ENCODE results near the gene SLC4A5.

Gene SLC4A5, protein sequence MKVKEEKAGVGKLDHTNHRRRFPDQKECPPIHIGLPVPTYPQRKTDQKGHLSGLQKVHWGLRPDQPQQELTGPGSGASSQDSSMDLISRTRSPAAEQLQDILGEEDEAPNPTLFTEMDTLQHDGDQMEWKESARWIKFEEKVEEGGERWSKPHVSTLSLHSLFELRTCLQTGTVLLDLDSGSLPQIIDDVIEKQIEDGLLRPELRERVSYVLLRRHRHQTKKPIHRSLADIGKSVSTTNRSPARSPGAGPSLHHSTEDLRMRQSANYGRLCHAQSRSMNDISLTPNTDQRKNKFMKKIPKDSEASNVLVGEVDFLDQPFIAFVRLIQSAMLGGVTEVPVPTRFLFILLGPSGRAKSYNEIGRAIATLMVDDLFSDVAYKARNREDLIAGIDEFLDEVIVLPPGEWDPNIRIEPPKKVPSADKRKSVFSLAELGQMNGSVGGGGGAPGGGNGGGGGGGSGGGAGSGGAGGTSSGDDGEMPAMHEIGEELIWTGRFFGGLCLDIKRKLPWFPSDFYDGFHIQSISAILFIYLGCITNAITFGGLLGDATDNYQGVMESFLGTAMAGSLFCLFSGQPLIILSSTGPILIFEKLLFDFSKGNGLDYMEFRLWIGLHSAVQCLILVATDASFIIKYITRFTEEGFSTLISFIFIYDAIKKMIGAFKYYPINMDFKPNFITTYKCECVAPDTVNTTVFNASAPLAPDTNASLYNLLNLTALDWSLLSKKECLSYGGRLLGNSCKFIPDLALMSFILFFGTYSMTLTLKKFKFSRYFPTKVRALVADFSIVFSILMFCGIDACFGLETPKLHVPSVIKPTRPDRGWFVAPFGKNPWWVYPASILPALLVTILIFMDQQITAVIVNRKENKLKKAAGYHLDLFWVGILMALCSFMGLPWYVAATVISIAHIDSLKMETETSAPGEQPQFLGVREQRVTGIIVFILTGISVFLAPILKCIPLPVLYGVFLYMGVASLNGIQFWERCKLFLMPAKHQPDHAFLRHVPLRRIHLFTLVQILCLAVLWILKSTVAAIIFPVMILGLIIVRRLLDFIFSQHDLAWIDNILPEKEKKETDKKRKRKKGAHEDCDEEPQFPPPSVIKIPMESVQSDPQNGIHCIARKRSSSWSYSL

DNA sequence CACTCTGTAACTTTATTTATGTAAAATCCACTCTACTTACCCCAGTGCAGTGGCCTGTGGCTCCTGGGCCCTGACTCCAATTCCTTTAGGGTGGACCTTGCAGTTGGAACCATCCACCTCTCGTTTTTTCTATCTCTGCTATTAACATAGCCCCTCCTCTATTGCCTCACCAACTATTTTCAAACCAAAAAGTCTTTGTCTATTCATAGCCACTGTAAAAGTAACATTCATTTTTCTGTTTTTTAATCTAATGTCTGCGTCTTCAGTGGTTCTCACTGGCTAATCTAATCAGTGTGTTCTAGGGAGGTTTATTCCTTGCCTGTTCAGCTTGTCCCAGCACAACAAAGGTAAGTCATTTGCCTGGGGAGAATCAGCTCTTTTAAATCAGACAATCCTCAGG is at the start of gene SLC4A5:
Gene SLC4A5, minus strand, starts transcription at position 101 of the 400 bp plus-strand sequence. CDS start 28,393 bp downstream, outside the sequence.
- no peak for DNase-seq

DNA sequence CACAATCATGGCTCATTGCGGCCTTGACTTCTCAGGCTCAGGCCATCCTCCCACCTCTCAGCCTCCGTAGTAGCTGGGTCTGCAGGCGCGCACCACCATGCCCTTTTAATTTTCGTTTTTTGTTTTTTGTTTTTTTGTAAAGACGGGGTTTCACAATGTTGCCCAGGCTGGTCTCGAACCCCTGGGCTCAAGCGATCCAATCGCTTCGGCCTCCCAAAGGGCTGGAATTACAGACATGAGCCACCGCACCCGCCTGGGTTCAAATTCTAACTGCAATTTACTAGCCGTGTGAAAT is 49.2 kb upstream of the SLC4A5 start:
- DNase-seq, result no peak

DNA sequence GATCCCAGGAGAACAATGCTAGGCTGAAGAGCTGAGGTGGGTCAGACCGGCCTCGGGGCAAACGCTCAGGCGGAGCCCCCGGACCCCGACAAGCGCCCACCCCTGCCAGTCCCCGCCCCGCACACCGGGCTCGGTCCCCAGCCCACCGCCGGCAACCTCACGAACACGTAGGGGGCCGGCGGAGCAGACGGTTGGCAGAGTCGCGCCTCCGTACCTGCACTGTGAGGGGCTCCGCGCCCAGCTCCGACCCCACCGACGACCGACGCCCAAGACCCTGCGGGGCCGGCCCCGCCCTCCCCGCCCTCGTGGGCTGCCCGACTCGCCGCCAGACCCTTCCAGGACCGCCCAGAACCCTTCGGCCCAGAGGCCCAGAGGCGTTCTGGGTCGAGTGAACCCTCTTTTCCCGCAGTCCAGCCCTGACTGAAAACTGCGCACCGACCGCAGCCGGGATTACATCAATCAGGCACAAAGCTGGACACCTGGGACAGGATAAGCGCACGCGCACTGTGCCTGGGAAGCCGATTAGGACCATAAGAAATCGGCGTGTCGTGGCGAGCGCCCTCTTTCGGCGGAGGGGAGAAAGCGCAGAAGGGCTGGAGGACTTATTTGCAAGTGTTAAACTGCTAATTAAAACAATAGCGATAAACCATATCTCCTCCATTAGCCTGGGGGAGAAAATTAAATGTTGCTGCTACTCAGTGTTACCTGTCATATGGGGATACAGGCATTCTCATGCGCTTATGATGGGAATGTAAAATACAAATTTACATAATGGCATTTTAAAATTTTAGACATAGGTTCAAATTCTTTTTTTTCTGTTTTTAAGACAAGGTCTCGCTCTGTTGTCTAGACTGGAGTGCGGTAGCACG is 48.6 kb upstream of the SLC4A5 start:
- peak; percentile 46 for DNase-seq

DNA sequence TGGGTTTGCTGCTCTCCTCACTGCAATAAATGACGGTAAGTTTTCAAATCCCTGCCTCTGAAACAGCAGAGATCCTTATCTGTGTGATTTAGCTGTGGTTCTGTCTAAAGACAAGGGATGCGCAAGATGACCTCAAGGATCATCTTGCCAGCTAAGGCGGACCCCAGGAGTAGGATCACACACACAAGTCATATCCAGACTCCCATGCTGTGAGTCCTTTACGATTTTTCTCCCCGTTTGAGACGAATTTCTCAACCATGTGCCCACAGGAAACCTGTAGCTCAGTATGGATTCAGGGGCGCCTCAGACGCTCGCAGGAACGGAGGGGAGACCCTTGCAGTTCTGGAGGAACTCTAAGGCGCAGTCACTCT is 48.0 kb upstream of the SLC4A5 start:
- no peak for DNase-seq

DNA sequence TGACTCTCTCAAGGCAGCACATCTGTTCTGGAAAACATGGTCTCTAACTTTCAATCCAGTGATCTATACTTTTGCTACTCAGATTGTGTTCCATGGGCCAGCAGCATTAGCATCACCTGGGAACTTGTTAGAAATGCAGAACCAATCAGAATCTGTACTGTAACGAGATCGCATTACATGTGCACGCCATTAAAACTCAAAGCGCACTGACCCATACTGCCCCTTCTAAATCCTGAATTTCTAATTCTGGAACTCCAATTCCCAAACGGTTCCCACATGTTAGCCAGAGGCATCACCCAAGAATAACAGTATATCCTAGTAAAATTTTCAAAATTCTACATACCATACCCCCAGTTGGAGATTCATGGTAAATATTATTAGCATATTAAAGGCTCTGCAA is 47.4 kb upstream of the SLC4A5 start:
- no peak for DNase-seq

DNA sequence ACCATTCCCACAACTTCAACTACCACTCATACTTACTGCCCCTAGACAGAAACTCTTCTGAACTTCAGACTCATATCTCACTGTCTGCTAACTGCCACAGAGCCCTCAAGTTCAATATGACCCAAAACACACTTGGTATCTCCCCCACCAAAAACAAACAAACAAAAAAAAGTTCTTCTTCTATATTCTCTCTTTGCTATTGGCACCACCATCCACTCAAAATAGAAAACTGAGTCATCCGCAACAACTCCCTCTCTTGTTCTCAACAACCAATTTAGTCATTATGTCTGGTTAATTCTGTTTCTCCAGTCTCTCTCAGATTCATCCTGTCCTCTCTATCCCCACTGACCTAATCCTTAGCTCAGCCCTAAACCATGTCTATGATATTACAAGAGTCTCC is 44.1 kb upstream of the SLC4A5 start:
- no peak for DNase-seq

DNA sequence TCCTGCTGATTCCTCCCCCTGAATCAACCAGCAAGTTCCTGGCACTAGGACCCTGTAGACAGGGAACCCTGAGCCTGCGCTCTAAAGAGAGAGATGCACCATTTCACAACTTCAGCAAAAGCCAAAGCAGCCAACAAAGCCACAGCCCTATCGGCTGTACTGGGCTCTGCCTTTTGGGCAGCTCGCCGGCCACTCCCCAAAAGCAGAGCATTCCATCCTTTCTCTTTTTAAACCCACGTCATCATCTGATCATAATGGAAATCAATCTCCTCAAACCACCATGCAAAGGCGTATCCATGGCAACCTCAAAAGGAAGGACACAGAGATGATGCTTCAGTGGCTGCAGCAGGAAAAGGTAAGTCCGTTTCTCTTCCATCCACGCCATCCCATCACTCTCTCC is 42.2 kb upstream of the SLC4A5 start:
- DNase-seq, result no peak

DNA sequence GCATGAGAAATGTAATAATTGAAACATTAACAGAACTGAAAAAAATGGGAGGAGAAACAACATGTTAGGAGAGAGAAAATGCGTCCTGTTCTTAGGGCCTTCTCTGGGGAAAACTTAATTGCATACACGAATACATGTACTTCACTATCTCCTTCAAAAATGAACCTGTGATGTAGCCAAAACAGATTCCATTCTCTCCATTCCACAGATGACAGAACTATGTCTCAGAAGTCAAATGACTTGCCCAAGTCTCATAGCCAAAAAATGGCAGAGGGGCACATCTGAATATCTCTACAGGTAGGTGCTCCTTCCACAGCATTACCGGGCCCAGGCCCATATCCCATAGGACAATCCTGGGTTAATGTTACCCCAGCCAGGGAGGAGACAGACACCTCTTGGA is 40.8 kb upstream of the SLC4A5 start:
- DNase-seq, result no peak

DNA sequence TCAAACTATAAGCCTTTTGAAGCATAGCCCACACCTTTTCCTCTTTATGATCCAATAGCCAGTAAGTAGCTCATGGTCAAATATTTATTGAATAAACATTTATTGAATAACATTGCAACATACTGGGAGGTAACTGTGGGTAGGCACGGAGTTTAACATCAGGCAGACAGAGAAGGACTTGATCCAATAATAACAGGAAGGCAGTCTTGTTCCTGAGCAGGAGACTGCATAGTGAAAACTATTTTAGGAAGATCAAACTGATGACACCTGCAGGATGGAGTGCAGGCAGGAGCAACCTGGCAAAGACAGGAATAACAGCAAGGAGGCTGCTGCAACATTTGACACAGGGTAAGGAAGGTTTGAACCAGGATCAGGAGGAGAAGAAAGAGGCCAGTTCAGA is 40.0 kb upstream of the SLC4A5 start:
- no peak for DNase-seq

DNA sequence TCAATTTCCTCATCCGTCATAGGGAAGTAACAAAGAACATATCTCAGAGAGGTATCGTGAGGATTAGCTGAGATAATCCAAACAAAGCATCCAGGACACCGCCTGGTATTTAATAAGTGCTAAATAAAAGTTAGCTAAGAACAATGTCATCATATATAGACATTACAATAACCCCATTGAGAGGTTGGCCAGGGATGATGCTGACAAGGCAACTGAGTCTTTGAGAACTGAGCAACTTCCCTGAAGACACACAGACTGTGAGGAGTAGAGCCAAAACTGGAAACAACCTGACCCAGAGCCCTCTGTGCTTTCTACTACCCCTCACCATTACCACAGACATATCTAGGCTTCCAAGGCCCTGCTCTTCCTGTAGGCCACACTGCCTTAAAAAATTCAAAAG is 38.5 kb upstream of the SLC4A5 start:
- DNase-seq, result no peak

DNA sequence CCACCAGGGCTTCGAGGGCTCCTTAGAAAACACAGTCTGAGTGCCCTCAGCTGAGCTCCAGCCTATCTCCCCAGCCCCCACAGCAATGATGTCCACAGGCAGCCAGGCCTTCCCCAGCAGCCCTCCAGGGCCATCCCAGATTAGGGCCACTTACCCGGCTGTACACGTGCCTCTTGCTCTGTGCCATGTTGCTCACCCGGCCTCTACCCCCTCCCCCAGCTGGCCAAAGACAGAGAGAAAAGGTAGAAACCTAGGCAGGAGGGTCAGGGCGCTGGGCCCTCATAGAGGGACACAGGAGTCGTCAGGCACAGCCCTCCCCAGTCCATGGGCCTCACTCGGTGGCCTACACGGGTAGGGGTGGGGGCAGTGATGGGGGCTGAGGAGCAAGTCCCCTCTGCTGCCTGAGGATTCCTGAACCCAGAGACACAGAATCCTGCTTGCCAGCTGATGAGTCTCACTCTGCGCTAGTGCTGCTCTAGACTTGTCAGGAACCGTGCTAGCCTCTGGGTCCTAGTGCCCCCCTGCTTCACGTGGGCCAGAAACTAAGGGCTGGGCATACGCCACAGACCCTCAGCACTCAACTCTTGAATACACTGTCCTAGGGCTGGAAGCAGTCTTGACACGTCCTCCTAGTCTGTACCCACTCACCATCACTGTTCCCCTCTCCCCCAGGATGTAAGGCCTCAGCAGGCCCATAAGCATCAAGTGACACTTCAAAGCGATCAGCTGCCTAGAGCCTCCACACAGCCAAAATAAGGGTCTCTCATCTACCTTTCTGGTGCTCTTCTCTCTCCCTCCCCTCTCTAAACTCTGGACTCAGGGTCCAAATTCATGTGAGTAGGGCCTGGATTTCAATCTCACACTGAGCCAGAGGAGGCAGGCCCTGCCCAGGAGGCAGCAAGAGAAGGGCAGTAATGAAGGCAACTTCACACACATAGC is 36.9 kb upstream of the SLC4A5 start, which contains the start of gene DCTN1:
Gene DCTN1, minus strand, starts transcription at position 461 of the 939 bp plus-strand sequence. Its CDS starts 274 bp downstream, at position 187.
- DNase-seq, result no peak

DNA sequence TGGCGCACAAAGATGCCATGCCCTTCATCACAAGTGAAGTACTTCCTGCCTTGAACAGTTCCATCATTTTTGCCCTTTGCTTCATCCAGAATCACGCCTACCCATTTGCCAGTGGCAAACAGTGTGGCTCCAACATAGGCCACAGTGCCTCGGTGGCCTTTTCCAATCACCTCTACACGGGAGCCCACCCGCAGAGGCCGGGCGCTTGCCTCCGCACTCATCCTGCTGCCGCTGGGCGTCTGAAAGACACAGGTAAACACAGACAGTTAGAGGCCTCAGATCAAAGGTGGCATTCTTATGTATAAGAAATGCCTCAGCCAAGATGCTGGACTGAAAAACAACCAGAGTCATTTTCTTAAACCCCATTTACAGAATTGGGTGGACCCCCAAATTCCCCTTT is 34.8 kb upstream of the SLC4A5 start:
- DNase-seq, result no peak

DNA sequence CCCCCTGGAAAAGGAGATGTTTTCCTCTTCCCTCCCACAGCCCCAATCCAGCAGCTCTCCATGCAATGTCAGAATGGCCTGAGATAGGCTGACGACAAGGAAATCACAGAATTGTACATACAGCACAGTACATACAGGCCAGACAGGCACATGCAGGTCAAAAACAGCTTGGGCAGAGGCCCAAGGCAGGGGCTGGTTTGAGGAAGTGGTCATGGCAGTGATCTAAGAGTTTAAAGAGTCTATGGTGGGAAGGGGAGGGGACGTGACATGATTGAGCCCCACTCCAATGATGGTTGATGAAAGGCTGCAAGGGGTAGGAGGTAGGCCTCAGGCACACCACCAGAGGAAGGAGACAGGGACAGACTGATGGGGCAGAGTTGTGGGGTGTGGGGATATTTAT is 32.6 kb upstream of the SLC4A5 start:
- DNase-seq, result no peak

DNA sequence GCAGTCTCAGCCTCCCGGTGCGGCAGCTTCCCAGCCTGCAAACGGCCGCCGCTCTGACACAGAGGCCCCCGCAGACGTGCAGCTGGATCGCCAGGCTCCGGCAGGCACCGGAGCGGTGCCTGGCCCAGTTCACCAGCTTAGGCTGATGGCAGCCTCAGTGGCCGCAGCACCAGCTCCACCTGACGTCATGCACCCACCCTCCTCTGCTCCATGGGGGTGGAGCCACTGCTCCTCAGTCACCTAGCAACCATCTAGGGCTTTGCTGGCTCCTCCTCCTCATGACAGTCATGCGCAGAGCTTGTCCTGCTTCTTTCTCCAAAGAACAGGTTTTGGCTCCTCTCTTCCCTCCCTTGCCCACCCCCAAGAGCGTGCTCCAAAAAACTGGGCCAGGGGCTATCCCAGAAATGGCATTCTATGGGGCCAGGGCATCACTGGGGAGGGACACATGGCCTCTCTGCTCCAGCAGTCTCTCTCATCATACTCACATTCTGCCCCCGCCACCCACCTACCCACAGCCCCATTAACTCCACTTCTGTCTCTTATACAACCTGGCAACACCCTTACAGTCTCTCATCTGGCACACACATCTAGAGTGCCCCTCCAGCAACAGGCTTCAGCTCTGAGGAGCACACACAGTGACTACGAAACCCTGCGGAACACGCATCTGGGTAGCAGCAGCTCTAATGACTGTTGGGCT is 31.4 kb upstream of the SLC4A5 start:
- no peak for DNase-seq

DNA sequence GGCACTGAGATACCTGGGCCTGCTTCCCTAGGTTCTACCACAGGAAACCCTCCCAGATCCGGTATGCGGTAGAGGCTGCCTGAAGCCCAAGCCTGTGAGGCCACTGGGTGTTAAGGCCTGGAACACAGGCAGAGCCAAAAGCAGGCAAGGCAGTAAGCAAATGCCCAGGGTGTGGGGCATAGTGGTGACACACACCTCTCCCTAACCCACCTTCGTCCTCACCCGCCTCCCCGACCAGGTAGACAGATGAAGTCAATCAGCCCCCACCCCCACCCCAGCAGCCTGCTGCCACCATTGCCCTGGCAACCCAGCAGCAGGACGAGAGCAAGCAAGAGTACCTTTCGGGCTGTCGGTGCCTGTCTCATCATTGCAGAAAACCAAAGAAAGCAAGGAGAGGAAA is 30.8 kb upstream of the SLC4A5 start:
- no peak for DNase-seq

DNA sequence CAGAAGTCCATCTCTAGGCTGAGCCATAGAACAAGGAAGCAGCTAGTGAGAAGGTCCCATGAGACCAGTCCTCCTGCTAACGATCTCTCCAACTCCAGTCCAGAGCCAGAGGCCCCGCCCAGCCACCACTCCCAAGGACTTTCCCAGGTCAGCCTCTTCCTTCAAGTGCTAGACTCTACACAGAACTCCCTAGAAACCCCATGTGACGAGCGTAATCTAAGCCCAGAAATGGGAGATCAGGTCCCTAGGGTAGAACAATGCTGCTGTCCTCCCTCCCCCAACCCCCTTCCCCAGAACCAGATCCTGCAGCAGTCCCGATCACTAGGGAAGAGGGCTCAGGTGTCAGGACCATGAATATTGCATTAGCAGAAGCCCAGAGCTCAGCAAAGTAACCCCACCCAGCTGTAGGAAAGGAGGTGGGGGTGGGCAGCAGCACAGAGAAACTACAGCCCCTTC is 30.0 kb upstream of the SLC4A5 start:
- no peak for DNase-seq

DNA sequence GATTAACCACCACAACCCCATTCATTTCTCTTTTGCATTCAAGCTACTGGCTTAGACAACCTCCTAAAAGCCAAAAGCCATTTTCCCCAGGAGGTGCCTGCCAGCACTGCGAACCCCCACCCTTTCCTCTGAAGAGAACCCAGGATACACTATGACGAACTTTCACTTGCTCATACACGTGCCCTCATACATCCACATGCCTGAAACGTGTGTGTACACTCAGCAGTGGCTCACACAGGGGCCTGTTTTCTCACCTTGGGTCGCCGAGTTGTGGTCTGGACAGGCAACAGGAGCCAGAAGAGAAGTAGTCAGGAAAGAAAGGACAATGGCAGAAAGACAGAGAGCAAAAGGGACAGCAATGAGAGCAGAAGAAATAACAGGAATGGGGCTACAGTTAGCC is 29.5 kb upstream of the SLC4A5 start:
- DNase-seq, result no peak

DNA sequence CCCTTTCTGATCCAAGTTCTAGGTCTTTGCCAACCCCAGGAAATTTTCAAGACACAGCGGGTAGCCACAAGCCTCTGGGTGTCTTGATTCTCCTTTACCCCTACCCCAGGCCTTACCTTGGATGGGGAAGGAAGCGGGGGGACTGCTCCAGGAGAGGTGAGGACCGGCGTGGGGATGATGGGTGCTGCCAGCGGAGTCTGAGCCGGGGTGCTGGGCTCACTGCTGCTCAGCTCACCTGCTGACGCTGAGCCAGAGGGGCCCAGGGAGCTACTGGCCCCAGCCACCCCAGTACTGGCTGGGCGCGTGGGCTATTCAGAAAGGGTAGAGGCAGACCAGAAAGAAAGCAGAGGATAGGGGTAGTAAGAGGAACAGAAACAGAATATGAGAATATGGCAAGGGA is 28.2 kb upstream of the SLC4A5 start:
- no peak for DNase-seq

DNA sequence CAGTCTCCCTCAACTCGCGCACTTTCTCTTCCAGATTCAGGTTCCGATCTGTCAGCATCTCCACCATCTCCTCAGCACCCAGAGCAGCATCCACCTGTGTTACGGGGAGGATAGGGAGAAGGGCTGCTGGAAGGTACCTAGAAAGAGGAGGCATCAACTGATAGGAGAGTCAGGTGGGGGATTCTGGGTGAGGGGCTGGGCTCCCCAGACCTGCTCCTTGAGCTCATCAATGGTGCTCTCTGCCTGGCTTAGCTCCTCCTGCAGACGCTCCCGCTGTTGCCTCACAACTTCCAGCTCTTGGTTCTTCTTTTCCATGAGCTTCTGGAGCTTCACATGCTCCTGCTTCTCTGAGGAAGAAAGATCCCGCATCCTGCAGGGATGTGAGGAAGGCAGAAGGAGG is 26.8 kb upstream of the SLC4A5 start:
- DNase-seq, result no peak

DNA sequence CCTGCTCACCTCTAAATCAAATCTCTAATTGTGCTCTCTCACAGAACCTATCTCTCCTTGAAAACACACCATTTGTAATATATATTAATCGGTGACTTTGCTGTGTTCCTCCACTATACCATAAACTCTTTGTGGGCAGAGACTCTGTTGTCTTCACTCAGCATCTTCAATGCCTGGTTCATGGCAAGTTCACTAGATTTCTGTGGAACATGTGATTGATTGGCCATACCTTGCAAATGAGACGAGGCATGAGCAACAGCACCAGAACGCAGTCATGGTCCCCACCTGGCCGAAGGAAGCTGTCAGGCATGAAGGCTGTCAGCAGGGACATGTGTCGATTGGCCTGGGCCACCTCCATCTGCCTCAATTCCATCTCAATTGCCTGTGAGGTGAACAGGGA is 25.3 kb upstream of the SLC4A5 start:
- DNase-seq, result no peak

DNA sequence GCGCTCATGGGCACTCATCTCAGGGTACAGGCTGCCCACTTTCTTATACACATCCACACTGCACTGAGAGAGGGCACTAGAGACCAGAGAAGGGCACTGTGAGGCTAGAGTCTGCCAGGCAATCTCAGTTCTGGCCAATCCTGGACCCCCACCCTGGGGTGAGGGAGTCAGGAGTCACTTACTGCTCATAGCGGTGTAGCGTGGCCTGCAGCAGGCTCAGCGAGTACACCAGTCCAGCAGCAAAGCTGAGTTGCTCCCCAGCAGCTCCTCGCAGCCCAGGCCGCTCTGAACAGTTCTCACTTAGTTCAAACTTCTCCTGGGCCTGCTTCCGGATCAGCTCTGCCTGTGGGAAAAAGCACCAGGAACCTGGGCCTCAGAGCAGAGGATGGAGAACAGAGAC is 24.6 kb upstream of the SLC4A5 start:
- DNase-seq, result no peak
